Body of pancreas (tissue), 4 donors: Measurements from ENCODE around the gene SIM1. TPM values are rescaled to one million over a fixed set of nuclear protein-coding genes. Genes with fewer than 3 reads are reported as not detected.

Source experiments
- ATAC-seq: fragments of 150-250 bp; one replicate; pipeline ENCODE4 v1.9.1; 2016
- DNase-seq, 4 donors: peaks; one replicate each; pipeline ENCODE4 v3.0.0-alpha.2; 2019
- H3K27ac ChIP-seq, 4 donors: fragments of 200-600 bp; sonication (generic); 1 replicate in 3 of 4; 2 replicates in 1 of 4; pipeline versions ENCODE4 v1.5.1 to v1.6.1; 2016 to 2019; ENCODE audit warnings: mild to moderate bottlenecking in 1 of 4, mixed read lengths in 1 of 4, moderate library complexity in 1 of 4
- H3K27me3 ChIP-seq, 2 donors: fragments of 200-600 bp; sonication (generic); one replicate each; pipeline ENCODE4 v1.6.0; 2016; ENCODE audit warnings: mild to moderate bottlenecking in 1 of 2
- H3K36me3 ChIP-seq, 2 donors: fragments of 200-600 bp; sonication (generic); replicated peaks in 1 of 2; 2 replicates each; pipeline ENCODE4 v1.5.1; 2016; ENCODE audit warnings: low read depth in 2 of 2; ENCODE audit not compliant: insufficient read depth in 1 of 2
- H3K4me1 ChIP-seq: fragments of 200-600 bp; sonication (generic); one replicate; pipeline ENCODE4 v1.6.0; 2016
- H3K4me3 ChIP-seq, 2 donors: fragments of 200-600 bp; sonication (generic); 1 replicate in 1 of 2; 2 replicates in 1 of 2; pipeline ENCODE4 v1.5.1; 2016 to 2019
- H3K9me3 ChIP-seq, 3 donors: fragments of 200-600 bp; sonication (generic); 1 replicate in 2 of 3; 2 replicates in 1 of 3; pipeline ENCODE4 v1.5.1; 2016
- POLR2A ChIP-seq, 3 donors: fragments of 450-650 bp; IDR thresholded peaks; one replicate each; pipeline ENCODE4 v1.6.1; 2016; ENCODE audit warnings: antibody characterized with exemption in 3 of 3, mild to moderate bottlenecking in 2 of 3
- WGBS, 2 donors: methylation state at CpG; one replicate each; pipeline ENCODE4 v1.1.5; 2017; 5-methylcytosine and 5-hydroxymethylcytosine counted together
- intact Hi-C: fragments of 100-400 bp; cut with DNase I; formaldehyde crosslinking; loops from one replicate; pipeline ENCODE4 v1.15.1; 2023
- total RNA-seq, 2 donors: library from RNA; depleted of rRNA; stranded (reverse); fragments of >200 nt; gene quantifications; one replicate each; pipeline ENCODE4 v1.1.0, GENCODE V29; 2016
- TF ChIP-seq, protein P1 (sequence below), 7 experiments: fragments of 450-650 bp in 4 of 7; fragments of 200-600 bp in 3 of 7; sonication (generic) in 3 of 7; IDR thresholded peaks; one replicate each; pipeline ENCODE4 v1.5.1; 2016 to 2019; ENCODE audit warnings: antibody characterized with exemption in 7 of 7

Gene SIM1
- total RNA-seq, 2 donors from 2014 or later = 3.6 to 6.9 TPM

DNA sequence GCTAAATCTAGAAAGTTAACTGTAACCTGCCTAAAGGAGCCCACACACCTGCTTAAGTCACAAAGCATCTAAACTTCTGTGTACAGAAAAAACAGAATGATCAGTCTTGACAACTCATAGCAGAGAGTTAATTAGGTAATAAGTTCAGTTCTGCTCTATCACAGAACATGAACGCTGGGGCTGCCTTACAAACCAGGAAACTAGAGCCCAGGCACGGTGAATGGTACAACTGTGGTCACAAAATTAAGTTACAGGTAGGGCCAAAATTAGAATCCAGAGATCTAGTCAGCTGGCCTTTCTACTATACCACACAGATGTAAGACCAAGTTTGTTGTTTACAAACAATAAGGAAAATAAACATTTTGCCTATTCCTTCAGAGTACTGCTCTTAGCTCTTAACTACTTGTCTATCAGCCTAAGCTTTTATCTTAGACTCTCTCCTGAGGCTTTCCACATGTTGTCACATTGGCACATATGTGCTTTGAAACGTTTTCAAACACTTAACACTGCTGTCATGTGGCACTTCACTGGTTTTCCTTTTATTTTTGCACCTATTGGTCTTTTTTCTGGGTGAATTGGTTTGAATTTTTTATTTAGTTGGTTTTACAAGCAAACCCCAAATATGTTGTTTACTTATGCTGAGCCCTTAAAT, 75.7 kb downstream of the SIM1 start:
- H3K27ac ChIP-seq = no peak overlapping the region
- no peaks in the 10 kb centered on the region for H3K36me3 ChIP-seq
- no peak for DNase-seq
- WGBS, 2 donors = 56 to 59% methylated on average over 3 of the region's 3 CpGs
- no peaks in the 10 kb centered on the region for H3K9me3 ChIP-seq
- H3K4me1 ChIP-seq = no peaks in the 10 kb centered on the region
- TF ChIP-seq, protein P1, sequence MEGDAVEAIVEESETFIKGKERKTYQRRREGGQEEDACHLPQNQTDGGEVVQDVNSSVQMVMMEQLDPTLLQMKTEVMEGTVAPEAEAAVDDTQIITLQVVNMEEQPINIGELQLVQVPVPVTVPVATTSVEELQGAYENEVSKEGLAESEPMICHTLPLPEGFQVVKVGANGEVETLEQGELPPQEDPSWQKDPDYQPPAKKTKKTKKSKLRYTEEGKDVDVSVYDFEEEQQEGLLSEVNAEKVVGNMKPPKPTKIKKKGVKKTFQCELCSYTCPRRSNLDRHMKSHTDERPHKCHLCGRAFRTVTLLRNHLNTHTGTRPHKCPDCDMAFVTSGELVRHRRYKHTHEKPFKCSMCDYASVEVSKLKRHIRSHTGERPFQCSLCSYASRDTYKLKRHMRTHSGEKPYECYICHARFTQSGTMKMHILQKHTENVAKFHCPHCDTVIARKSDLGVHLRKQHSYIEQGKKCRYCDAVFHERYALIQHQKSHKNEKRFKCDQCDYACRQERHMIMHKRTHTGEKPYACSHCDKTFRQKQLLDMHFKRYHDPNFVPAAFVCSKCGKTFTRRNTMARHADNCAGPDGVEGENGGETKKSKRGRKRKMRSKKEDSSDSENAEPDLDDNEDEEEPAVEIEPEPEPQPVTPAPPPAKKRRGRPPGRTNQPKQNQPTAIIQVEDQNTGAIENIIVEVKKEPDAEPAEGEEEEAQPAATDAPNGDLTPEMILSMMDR (IDR thresholded peaks at IDR 0.05) = no peak
- no peak for TF ChIP-seq POLR2A (IDR thresholded peaks at IDR 0.05)
- intact Hi-C loops = no loop called here
- no peaks in the 10 kb centered on the region for H3K27me3 ChIP-seq
- no peak overlapping the region for H3K4me3 ChIP-seq
- ATAC-seq = no peak

DNA sequence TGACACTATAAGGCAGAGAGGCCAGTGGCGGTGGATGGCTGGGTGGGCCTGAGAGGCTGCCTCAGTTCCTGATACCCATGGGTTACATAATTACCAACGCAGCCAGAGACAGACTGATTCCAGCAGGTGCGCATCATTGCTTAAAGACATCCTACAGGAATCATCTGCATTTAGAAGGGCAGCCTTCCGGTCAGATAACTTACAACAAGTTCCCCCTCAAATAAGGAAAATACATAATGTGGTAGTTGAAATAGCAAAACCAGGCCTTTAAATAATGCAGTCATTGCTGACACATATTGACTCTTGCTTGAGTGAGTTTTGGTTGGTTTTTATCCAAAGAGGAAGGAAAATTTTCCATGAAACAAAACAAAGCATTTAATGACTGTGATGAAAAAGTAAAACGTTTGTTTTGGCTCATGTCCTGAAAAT, 81.9 kb downstream of the SIM1 start:
- H3K27me3 ChIP-seq = no peaks in the 10 kb centered on the region
- H3K36me3 ChIP-seq = no peaks in the 10 kb centered on the region
- H3K4me3 ChIP-seq = no peak overlapping the region
- TF ChIP-seq POLR2A (IDR thresholded peaks at IDR 0.05) = no peak
- TF ChIP-seq, protein P1 (IDR thresholded peaks at IDR 0.05) = no peak
- WGBS, 2 donors = 65 to 76% methylated on average over 5 of the region's 5 CpGs
- DNase-seq = no peak
- no peak overlapping the region for H3K27ac ChIP-seq
- no peaks in the 10 kb centered on the region for H3K4me1 ChIP-seq
- intact Hi-C loops = no loop called here
- no peak for ATAC-seq
- no peaks in the 10 kb centered on the region for H3K9me3 ChIP-seq

DNA sequence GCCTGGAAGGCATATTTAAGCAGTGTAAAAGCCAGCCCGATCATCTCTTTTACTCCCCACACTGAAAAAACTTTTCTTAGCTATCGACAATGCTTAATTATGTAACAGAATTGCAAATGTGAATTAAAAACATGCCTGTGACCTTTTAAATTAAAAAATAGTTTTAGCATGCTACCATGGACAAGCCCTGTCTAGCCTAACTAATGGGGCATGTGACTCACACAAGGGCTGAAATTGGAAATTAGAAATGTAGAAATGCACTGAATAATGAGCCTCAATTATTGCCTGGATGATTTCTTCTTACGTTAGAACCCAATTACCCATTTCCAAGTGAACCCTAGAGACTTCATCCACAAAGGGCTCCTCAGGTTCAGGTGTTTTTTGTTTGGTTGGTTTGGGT, 82.7 kb downstream of the SIM1 start:
- DNase-seq (no peak), ATAC-seq (no peak)
- no peak for TF ChIP-seq POLR2A (IDR thresholded peaks at IDR 0.05)
- TF ChIP-seq, protein P1 (IDR thresholded peaks at IDR 0.05) = no peak
- 61 to 66% methylated on average over 3 of the region's 3 CpGs for WGBS, 2 donors
- Histone ChIP-seq H3K27ac (no peak overlapping the region), H3K36me3 (no peaks in the 10 kb centered on the region), H3K4me3 (no peak overlapping the region), H3K27me3 (no peaks in the 10 kb centered on the region), H3K9me3 (no peaks in the 10 kb centered on the region), H3K4me1 (no peaks in the 10 kb centered on the region)
- intact Hi-C loops = no loop called here

DNA sequence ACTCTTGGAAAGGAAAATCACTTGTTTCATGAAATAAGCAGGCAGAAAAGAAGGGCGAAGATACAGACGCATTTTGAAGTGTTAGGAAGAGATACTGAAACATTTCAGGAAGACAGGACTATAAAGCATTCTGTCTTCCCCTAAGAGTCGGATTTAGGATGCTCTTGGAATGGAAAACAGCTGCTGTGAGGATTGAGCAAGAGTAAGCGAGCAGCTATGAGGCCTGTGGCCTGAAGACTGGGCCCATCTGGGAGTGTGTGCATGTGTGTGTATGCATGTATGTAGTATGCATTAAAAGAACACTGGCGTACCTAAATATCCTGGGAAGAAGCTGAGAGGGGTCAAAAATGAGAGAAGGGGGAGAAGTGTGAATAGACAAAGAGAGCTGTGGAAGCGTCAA, 83.6 kb downstream of the SIM1 start:
- H3K9me3 ChIP-seq = no peaks in the 10 kb centered on the region
- H3K27ac ChIP-seq = no peak overlapping the region
- WGBS, 2 donors = 75% methylated on average over 6 of the region's 6 CpGs
- no peaks in the 10 kb centered on the region for H3K27me3 ChIP-seq
- ATAC-seq = no peak
- H3K4me1 ChIP-seq = no peaks in the 10 kb centered on the region
- intact Hi-C loops = no loop called here
- no peak for TF ChIP-seq POLR2A (IDR thresholded peaks at IDR 0.05)
- TF ChIP-seq, protein P1 (IDR thresholded peaks at IDR 0.05) = no peak
- no peak overlapping the region for H3K4me3 ChIP-seq
- no peak for DNase-seq
- H3K36me3 ChIP-seq = no peaks in the 10 kb centered on the region

DNA sequence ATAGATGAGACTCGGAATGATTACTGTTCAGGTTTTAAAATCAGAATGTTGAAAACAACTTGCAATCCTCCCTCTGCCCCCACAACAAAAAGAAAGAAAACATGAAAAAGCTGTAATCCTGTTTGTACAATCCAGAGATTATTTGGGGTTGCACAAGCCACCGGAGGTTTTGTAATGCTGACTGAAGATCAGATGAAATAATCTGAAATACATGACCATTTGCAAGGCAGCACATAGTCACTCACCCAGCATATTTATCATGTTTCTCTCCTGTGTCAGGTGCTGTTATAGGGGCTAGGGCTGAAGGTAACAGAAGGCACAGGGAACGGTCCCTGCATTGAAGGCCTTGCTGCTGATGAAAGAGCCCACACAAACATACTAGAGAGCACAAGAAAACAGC, 85.3 kb downstream of the SIM1 start:
- no peak overlapping the region for H3K27ac ChIP-seq
- intact Hi-C loops = no loop called here
- no peak for TF ChIP-seq POLR2A (IDR thresholded peaks at IDR 0.05)
- TF ChIP-seq, protein P1 (IDR thresholded peaks at IDR 0.05) = no peak
- no peaks in the 10 kb centered on the region for H3K36me3 ChIP-seq
- no peak for ATAC-seq
- DNase-seq = no peak
- WGBS, 2 donors = 64% methylated on average over 3 of the region's 3 CpGs
- H3K4me1 ChIP-seq = no peaks in the 10 kb centered on the region
- no peak overlapping the region for H3K4me3 ChIP-seq
- H3K27me3 ChIP-seq = no peaks in the 10 kb centered on the region
- no peaks in the 10 kb centered on the region for H3K9me3 ChIP-seq
